Measurements from ENCODE around the gene GPR132.
"Not testable (repeated sequence)": the region's sequence is repeated elsewhere in the genome, so short reads cannot be mapped to it uniquely, and the experiment has no call there.

Gene GPR132

DNA sequence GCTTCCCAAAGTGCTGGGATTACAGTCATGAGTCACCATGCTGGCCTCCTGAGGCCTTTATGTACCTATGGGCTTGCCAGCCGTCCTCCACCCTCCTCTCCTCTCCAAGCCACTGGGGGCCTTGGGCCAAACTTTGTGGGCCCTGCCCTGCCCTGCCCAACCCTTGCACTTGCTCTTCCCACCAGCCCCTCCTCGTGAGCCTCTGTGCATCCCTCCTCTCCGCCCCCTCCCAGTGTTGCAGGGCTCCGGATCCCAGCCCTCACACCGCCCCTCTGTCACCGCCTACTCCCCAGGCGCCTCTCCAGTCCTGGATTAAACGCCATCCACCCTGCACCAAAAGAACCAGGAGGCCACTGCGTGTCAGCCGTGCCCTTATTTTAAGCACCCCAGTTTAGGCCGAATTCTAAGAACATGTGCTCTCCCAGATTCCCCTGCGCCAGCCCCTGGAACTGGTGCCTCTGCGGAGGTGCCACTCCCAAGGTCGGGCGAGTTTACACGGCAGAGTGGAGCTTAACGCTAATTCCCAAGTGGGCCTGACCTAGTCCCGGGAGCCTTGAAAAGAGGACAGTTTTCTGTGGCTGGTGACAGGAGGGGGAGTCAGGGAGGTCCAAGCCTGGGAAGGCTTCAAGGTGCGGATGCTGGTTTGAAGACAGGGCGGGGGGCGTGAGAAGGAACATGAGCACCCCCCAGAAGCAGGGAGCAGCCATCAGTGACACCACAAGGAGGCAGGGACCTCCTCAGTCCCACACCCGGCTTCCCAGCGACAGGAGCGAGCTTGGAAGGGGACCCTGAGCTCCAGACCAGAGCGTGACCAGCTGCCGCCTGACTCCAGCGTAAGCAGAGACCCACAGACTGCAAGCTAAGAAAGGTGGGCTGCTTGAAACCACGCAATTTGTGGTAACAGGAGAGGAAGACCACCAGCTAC is 23.1 kb downstream of the GPR132 start:
- peak; percentile 3 for DNase-seq (ENCODE audit: low spot score)

DNA sequence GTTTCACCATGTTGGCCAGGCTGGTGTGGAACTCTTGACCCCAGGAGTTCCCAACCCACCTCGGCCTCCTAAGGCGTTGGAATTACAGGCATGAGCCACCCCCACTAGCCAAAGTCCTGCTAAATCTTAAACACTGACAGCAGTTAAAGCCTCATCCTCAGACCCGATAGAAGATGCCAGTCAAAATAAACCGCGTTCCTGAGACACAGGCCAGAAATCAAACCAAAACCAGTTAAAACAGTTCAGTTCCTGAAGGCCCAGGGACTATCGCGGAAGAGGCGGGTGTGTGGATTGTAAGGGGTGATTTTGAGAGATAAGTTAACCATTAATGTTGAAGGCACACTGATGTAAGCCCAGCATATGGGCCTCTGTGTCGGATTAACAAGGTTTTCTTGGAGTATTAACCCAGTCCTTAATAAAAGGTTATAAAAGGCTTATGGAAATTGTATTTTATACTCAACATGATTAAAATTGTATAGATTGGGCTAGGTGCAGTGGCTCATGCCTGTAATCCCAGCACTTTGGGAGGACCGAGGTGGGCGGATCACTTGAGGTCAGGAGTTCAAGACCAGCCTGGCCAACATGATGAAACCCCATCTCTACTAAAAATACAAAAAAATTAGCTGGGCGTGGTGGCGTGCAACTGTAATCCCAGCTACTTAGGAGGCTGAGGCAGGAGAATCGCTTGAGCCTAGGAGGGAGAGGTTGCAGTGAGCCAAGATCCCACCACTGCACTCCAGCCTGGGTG is 25.6 kb downstream of the GPR132 start:
- DNase-seq (ENCODE audit: low spot score): no peak

DNA sequence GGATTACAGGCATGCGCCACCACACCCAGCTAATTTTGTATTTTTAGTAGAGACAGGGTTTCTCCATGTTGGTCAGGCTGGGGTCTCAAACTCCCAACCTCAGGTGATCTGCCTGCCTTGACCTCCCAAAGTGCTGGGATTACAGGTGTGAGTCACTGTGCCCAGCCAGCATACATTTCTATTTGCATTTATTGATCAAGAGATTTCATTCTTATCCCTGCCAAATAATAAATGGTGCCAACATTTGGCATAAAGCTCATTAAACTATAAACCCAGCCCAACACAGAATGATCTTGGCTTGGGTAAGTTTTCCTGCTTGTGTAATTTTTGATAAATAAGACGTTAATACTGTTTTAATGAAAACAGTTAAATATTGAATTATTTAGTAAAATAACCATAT is 29.6 kb downstream of the GPR132 start:
- not testable (repeated sequence) for DNase-seq (ENCODE audit: low spot score)

DNA sequence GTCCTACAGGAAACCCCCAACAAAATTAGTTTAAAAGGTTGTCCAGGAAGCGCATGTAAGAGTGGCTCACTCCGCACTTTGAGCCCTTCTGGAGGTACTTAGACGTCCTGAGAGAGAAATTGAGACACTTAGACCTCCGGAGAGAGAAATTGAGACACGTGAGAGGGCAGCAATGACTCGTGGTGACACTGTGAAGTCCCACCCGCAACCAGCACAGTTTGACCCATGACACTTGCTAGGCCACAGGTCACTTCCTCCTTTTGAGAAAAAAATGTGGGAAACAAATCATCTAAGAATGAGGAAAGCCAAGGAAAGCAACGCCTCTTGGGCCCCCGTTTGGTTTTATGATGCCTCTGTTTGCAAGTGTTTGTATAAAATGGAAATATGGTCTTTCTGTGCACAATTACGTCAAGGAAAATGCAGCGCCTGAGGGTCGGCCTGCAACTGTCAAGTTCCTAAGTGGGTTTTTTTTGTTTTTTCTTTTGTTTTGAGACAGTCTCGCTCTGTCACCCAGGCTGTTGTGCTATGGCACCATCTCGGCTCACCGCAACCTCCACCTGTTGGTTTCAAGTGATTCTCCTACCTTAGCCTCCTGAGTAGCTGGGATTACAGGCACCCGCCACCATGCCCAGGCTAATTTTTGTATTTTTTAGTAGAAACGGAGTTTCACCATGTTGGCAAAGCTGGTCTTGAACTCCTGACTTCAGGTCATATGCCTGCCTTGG is 30.8 kb downstream of the GPR132 start:
- no peak for DNase-seq (ENCODE audit: low spot score)

DNA sequence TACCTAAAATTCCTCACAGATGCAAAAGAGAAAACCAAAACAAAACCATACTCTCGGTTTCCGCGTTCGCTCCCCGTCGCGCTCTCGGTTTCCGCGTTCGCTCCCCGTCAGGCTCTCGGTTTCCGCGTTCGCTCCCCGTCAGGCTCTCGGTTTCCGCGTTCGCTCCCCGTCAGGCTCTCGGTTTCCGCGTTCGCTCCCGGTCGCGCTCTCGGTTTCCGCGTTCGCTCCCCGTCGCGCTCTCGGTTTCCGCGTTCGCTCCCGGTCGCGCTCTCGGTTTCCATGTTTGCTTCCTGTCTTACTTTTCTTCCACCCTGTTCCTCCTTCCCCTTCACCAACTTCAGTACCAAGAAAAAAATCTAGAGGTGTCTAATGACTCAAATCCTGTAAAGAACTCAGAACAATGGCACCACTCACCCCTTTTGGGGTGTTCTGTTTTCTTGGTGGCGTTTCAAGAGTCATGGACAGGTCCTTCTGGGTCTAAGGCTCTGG is 31.8 kb downstream of the GPR132 start:
- not testable (repeated sequence) for DNase-seq (ENCODE audit: low spot score)

DNA sequence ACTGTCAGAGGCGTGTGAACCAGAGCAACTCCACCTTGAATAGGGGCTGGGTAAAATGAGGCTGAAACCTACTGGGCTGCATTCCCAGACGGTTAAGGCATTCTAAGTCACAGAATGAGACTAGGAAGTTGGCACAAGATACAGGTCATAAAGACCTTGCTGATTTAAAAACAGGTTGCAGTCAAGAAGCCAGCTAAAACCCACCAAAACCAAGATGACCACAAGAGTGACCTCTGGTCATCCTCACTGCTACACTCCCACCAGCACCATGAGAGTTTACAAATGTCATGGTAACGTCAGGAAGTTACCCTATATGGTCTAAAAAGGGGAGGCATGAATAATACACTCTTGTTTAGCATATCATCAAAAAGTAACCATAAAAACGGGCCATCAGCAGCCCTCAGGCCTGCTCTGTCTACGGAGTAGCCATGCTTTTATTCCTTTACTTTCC is 32.8 kb downstream of the GPR132 start:
- DNase-seq (ENCODE audit: low spot score): not testable (repeated sequence)

- DNase-seq (ENCODE audit: low spot score): no peak
Observed at GRCh38 chr14:105030836-105031396, 34.3 kb downstream of the GPR132 start.

DNA sequence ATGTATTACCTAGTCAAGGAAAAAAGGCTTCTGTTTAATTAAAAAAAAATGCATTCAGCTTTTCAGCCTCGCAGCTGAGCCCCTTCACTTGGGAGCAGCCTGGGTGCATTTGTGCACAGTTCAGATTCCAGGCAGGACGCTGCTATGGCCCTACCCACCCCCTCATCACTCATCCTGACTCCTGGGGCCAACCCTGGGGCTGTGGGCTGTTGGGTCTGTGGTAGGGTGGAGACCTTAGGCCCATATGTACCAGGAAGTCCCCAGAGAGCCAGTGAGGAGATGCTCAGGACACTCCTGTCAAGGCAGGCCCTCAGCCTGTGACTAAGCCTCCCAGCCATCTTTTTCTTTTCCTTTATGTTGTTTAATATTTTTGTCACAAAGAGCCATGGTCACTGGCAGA is 35.0 kb downstream of the GPR132 start:
- DNase-seq (ENCODE audit: low spot score): no peak

GRCh38 chr14:105029402-105029801 is 35.8 kb downstream of the GPR132 start:
- DNase-seq (ENCODE audit: low spot score): no peak

DNA sequence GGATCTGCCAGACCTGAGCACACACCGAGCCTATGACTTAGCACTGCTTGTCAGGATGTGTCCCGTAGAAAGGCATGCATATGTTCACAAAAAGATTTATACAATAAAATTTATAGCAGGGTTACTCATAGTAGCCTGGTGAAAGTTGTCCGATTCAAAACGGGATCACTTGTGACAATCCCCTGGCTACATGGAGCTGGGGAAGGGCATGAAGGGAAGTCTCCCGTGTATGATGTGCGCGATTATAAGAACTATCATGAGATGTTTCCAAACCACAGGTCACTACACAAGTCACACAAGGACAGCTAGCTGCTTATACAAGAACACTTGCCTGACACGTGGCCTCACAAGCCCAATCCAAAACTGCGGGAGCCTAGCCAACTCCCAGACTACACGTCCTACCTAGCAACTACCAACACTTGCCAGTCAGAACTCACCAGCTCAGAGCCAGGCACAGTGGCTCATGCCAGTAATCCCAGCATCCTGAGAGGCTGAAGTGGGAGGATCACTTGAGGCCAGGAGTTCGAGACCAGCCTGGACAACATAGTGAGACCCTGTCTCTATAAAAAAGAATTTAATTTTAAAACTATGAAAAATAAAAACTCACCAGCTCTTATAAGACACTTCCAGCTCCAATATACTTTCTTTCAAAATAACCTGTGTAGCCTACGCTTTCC is 36.8 kb downstream of the GPR132 start:
- no peak for DNase-seq (ENCODE audit: low spot score)

GRCh38 chr14:105027718-105028117 is 37.5 kb downstream of the GPR132 start:
- not testable (repeated sequence) for DNase-seq (ENCODE audit: low spot score)

GRCh38 chr14:105026802-105027563 is 38.2 kb downstream of the GPR132 start:
- no peak for DNase-seq (ENCODE audit: low spot score)

- no peak for DNase-seq (ENCODE audit: low spot score)
Observed at GRCh38 chr14:105026033-105026785, 39.0 kb downstream of the GPR132 start.

DNA sequence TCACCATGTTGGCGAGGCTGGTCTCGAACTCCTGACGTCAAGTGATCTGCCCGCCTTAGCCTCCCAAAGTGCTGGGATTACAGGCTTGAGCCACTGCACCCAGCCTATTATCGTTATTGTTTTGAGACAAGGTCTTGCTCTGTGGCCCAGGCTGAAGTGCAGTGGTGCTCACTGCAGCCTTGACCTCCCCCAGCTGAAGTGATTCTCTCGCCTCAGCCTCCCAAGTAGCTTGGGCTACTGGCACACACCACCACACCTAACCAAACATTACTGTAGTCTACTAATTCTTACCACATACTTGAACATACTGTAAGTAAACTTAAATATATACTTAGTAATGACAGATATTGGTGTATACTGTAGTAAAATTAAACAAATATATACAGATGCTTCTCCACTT is 39.8 kb downstream of the GPR132 start:
- DNase-seq (ENCODE audit: low spot score): no peak

GRCh38 chr14:105023791-105024480 is 41.3 kb downstream of the GPR132 start:
- DNase-seq (ENCODE audit: low spot score): no peak

GRCh38 chr14:105023144-105023543 is 42.1 kb downstream of the GPR132 start:
- no peak for DNase-seq (ENCODE audit: low spot score)

DNA sequence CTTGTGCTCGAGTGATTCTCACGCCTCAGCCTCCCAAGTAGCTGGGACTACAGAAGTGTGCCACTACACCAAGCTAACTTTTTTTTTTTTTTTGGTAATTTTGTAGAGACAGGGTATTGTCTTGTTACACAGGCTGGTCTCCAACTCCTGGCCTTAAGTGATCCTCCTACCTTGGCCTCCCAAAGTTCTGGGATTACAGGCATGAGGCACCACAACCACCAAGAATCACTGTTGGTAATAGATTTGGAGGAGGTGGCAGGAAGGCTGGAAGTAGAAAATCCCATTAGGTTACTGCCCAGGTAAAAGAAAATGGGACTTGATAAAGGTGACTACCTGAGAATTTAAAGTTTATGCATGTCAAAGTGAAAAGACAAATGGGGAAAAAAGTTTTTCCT is 43.0 kb downstream of the GPR132 start:
- DNase-seq (ENCODE audit: low spot score): no peak

- peak; percentile 70 for DNase-seq (ENCODE audit: low spot score)
Observed at GRCh38 chr14:105021656-105022275, 43.5 kb downstream of the GPR132 start.
